Measurements from ENCODE around the gene CHST4.
"Not testable (repeated sequence)": the region's sequence is repeated elsewhere in the genome, so short reads cannot be mapped to it uniquely, and the experiment has no call there.

The CHST4 gene

DNA sequence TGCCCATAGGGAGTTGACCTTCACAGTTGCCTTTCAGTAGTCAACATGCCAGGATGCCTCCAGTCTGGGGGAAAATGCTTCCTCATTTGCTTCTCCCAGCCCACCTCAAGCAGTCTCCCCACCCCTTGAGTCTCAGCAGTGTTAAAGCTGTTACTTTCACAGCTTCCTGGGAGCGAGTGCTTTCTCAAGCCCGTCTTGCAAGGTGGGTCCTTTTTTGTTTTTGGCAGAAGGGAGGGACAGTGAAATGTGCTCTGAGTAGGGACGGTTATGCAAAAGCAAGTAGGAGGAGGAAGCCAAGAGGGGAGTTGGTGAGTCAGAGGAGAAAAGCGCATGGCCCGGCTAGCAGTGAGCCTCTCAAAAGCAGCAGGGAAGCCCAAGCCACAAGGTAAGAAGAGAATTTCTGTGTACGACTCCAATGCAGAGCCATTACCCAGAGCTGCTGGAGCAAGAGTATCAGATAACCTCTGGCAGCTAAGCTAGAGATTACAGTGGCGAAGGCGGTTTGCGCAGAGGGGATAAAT lies at the start of gene CHST4:
Gene CHST4 (plus strand): TSS at position 316 of the 521 bp plus-strand sequence. CDS start 10,252 bp downstream, outside the sequence.
- no peak for DNase-seq

DNA sequence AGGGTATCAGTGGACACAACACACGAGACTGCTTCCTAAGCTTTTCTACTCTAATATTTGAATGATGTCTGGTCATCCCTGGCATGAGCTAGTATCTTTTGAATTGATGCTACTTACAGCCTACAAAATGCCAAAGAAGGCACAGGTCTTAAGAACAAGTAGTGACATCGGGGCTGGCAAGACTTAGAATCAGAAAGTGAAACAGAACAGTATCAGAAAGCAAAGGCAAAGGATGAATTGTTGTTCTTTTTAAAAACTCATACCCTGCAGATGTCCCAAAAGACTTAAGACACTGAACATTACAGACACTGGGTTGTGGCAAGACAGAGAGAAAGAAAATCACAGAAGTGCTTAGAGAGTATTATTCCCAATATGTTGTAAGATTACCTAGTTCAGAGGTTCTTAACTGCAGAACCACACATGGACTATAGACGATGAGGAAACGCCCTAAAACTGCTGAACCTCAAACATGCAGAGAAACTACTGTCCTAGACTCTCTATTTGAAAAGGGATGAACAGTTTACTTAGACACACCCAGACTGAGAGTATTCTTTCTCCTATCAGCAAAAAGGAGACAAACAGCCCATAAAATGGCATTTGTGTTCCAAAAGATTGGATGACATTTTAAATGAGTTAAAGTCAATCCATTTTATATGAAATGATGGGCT lies 49.6 kb upstream of the CHST4 start:
- no peak for DNase-seq

DNA sequence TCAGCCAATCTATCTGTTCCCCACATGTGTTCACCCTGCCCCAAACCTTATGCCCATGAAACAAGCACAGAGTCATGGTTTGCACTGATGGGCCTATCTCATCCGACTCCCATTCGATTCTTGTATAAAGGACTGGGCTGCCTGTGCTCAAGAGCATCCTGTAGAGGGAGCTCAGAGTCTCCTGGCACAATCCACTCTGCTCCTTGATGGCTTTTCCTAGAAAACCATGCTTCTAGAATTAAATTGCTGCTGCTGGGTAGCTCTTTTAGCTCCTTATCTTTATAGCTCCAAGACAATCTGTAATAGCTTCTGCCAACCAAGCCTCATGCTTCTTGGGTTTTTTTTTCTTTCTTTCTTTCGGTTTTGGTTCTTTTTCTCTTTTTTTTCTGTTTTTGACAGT lies 46.8 kb upstream of the CHST4 start:
- DNase-seq: no peak

DNA sequence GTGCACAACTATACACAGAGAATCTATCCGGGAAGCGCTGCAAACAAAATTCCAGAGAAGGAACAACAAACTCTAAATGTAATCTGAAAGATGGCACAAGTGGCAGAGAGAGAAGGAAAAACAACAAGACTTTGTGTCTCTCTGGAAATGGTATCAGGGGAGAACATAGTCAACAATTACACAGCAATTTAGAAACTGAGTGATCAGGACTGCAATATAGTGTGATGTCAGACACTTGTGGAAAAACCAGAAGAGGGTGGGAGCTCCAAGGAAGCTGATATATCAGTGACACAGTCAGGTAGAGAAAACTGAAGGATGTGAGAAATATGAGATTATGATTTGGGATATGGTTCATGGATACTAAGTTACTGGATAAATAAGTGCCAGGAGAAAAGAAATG lies 45.3 kb upstream of the CHST4 start:
- DNase-seq: no peak

DNA sequence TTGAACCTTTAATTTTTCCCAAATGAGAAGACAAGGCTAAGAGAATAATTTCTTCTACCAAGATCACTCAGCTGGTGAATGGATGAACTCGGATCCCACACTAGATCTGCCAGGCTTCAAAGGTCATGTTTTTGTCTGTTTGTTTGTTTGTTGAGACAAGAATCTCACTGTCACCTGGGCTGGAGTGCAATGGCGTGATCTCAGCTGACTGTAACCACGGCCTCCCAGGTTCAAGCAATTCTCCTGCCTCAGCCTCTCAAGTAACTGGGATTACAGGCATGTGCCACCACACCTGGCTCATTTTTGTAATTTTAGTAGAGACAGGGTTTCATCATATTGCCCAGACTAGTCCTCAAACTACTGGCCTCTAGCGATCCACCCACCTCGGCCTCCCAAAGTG lies 43.7 kb upstream of the CHST4 start:
- no peak for DNase-seq

DNA sequence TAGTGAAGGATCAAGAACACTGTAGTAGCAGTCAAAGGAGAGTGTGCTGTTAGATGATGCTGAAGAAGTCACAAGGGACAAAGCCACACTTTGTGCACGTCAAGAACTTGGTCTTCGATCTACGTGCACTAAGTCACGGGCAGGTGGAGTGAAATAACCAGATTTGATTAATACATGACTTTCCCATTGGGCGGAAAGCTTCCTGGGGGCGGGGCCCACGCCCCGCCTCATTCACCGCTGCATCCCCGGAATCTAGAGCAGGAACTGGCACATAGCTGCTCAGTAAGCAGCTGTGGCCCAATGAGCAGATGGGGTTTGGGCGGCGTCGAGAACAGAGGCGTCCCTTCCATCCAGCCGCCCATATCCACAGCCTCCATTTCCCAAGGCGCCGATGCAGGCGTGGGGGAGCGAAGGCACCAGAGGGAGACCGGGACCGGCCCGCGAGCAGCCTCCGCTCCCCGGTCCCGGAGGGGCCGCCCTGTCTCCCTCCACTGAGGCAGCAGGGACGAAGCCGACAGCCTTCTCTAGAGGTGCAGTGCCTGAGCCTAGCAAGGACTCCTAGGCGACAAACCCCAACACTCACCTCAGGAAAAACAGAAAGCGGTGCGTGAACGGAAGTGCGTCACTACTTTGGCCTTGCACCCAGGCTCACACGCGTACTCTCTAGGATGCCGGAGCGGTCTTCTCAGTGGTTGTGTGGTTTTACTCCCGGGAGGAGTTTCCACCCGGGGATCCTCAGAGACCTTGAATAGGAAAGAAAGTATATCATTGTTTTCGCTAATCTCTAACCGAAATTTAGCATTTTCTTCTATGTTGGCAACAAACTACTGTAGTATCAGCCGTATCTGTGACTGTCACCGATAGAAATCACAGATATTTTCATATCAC lies 42.0 kb upstream of the CHST4 start:
- DNase-seq: peak; percentile 84

DNA sequence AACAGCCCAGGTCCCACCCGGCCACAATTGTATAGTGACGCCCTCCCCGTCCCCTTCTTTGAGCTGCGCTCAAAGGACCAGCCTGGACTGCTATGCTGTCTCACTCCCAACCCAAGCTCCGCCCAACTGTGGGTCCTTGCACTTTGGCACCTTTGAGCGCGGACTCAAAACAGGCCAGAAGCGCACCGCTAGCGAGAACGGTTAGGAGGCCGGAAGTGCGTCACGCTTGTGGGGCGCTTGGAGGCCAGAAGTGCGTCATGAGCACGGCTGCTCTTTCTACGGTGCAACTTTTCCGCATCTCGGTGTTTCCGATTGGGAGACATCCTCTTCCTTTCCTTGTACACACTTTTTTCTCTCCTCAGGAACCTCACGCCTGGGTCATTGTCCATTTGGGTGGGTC lies 37.1 kb upstream of the CHST4 start, which contains the start of gene ZNF19:
Gene ZNF19 (minus strand): TSS at position 203 of the 400 bp plus-strand sequence. CDS start 7,210 bp downstream, outside the sequence.
- DNase-seq: no peak

DNA sequence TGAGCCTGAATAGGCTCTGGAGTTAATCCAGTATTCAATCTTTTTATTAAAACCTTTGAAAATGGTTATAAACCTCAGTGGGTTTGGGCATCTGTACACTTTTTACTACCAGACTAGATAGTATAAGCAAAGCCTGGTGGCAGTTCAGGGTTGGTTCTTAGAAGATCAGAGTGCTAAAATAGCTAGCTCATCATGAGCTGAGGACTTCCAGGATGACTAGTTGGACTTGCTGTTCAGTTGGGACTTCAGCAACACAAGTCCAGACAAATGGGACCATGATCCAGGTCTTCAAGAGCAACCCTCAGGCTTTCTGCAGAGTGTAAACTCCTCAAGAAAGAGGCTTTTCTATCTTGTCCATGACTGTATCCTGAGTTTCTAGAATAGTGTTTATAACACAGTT lies 35.9 kb upstream of the CHST4 start:
- no peak for DNase-seq

DNA sequence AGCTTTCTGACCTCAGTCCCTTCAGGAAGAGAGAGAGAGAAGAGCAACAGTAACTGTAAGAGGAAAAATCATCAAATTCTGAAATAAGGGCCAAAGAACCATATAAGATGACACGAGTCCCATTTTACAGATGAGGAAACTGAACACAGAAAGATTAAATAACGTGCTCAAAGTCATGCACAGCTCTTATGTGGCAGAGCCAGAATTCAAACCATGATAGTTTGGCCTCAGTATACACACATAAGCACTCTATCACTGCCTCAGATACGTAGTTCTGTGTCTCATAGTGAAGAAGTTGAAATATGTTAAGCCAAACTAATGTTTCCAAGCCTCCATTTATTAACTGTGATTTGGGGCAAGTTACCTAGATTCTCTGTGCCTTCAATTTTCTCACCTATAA lies 35.2 kb upstream of the CHST4 start:
- no peak for DNase-seq

DNA sequence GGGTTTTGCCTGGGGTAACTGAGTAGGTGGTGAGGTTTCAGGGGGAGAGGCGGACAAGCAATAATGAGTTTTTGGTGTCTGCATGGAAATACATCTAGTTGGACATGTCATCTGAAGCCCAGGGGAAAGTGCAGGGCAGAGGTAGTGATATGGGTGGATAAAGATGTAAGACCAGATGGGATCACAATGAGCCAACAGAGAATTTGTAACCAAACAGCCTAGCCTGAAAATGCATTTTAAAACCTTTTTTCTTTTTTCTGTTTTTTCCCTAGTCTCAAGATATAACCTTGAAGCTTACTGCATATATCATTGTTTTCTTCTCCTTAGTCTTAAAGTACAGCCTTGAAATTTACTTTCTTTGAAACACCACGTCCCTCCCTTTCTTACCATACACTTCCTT lies 33.4 kb upstream of the CHST4 start:
- no peak for DNase-seq

DNA sequence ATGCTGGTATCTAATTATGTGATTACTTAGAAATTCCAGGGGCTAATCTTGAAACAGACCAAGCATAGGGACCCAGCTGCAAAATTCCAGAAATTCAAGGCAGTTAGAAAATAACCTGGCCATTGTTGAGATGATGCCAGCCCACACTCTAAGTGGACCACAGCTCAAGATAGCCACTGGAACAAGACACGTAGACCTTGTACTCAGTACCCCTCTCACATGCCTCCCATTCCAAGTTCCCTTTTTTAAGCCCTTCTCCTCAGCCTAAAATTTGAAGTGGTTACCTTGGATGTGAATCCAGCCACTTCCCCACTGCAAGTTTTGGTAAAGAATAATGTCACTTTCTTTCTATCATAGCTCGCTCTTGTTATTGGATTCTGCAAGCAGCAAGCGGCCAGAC lies 33.0 kb upstream of the CHST4 start:
- DNase-seq: no peak

DNA sequence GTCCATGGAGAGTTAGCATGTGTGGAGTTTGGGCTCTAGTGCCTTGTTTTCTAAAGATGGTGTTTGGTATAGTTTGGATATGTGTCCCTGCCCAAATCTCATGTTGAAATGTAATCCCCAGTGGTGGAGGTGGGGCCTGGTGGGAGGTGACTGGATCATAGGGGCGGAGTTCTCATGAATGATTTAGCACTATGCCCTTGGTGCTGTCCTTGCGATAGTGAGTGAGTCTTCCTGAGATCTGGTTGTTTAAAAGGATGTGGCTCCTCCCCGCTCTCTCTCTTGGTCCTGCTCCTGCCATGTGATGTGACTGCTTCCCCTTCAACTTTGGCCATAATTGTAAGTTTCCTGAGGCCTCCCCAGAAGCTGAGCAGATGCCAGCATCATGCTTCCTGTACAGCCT lies 28.2 kb upstream of the CHST4 start:
- no peak for DNase-seq

DNA sequence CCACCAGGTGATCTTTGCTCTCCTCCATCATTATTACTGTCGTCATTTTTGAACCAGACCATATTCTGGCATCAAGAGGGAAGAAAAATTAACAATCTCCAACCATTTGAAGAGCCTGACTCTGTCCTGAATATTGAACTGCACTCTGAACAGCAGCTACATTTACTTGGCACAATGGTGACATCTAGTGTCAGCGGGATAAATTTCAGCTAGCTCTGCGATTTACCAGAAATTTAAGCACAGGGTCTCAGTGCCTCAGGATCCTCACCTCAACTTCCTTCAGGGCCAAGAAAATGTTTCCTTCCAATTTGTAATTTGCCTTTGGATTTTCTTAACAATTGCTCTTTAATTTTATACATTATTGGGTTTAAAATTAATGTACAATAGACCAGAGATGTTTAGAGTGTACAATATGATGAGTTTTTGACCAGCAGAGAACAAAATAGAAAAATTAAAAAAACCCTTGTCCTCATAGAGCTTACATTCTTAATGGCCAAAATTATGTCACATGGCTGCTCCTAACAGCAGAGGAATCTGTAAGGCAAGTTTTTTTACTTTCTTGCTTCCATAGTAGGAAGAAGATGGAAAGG lies 26.4 kb upstream of the CHST4 start:
- DNase-seq: no peak

DNA sequence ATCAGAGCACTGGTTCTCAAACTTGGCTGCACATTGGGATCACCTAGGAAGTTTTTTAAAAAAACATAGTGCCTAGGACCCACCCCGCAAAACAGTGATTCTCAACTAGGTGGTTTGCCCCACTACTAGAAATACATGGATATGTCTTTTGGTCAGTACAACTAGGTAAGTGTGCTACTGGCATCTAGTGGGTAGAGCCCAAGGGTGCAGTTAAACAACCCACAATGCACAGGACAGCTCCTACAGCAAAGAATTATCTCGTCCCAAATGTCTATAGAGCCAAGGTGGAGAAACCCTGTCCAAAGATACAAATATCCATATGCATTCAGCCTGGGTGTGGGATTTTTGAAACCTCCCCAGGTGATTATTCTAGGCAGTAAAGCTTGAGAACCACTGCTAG lies 25.3 kb upstream of the CHST4 start:
- no peak for DNase-seq

DNA sequence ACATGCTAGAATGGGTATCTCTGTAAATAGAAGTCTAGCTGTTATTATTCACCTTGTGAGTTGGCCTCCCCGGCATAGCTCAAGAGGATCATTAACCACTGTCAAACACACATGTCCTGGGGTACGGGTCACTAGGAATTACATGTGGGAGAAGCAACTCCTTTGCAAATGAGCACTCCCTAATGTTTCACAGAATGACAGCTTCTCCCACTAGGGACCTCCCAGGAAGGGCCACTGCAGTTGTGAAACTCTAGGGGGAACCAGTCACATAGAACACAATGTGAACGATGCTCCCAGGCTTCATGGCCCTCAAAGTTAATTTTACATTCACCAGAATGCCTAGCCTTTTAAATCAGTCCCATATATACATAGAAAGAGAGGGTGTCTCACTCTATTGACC lies 24.7 kb upstream of the CHST4 start:
- DNase-seq: no peak

DNA sequence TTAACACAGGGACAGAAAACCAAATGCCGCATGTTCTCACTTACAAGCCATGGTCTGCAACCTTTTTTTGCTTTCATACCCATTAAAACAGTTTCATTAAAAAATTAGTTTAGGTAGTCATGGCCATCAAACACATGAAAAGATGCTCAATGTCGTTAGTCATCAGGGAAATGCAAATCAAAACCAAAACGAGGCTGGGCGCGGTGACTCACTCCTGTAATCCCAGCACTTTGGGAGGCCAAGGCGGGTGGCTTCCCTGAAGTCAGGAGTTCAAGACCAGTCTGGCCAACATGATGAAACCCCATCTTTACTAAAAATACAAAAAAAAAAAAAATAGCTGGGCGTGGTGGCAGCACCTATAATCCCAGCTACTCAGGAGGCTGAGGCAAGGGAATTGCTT lies 22.2 kb upstream of the CHST4 start:
- not testable (repeated sequence) for DNase-seq

DNA sequence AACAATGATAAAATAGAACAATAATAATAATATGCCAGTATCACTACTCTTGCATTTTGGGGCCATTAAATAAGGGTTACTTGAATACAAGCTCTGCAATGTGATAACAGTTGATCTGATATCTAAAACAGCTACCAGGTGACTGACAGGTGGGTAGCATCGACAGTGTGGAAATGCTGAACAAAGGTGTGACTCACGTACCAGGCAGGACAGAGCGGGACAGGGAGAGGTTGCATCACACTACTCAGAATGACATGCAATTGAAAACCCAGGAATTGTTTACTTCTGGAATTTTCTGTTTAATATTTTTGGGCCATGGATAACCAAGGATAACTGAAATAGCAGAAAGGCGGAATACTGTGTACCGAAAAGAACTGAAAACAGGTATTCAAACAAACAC lies 21.3 kb upstream of the CHST4 start:
- DNase-seq: no peak

DNA sequence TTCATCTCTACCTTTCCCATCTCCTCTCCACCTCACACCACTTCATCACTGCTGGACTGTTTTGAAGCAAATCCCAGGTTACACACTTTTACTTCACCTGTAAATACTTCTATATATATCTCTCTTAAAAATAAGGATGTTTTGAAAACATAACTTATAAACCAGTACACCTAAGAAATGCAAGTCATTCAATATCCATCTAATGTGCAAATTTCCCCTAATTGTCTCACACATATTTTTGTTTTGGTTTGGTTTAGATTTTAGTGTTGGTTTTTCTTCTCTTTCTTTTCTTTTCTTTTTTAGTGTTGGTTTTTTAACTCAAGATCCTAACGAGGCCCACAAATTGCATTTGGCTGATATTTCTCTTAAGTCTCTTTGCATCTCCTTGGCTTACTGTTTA lies 19.2 kb upstream of the CHST4 start:
- DNase-seq: no peak

DNA sequence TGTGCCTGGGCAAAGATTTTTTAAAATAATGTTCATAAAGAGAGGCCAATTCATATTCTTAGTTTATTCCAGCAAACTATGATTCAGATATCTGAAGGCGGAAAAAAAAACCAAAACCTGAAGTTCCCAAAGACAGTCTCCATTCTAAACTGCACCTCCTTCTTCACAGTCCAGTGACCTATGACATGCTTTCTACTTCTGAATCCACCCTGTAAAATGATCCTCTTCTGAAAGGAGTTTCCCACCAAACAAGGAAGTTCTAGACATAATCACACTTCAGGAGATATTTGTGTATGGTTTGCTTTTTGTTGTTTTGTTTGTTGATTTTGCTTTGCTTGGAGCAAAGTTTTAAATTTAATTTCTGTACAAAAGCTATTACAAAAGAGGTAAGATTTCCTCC lies 12.9 kb upstream of the CHST4 start:
- no peak for DNase-seq

DNA sequence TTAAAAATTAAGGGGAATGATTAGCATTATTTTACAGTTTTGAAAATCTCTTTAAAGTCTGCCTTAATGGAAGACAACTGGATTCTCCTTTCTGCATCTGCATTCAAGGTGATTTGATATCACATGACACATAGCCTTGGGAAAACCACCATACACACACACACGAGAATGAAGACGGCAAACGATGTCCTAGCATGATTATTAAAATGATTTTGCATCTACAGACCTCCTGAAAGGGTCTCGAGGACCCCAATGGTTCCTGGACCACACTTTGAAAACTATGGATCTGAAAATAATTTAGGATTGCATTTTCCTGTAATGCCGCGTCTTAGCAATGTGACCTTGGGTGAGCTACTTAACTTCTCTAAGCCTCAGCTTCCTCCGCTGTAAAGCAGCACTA lies 11.8 kb upstream of the CHST4 start:
- no peak for DNase-seq

DNA sequence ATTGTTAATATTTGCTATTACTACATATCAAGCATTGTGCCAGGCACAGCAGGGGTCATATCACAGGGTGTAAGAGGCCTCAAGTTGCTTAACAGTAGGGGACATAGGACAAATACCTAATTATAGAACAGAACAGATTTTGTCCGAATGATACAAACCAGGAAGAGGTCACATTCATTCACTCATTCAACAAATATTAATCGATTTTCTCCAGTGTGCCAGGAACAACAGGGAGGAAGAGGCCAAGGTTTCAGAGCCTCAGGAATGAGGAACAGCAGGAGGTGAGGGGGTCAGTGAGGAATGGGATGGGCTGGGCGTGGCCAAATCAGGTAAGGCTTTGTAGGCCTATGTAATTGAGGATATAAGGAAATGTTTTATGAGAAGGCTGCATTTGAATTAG lies 11.2 kb upstream of the CHST4 start:
- no peak for DNase-seq

DNA sequence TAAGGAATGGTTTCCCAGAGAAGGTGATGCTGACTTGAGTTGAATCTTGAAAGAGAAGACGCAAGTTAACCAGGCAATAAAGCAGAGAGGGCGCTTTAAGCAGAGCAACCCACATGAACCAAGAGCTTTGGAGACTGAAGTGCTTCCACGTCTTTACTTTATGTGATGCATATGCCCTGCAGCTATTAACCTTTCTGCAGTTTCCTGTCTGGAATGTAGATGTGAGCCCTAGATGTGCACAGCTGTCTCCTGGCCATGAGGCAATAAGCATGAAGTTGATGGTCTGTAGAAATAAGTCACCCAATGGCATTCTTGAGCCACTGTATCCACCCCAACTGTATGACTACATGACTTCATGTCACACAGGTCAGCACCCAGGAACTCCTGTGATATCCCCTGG lies 5.7 kb upstream of the CHST4 start:
- DNase-seq: no peak

Data from activated CD8-positive, alpha-beta memory T cell treated with anti-CD3 and anti-CD28 coated beads, Interleukin-2, amount 50 U/mL, for 48 hours (primary cell).